Nasal cavity respiratory epithelium epithelial cell of viscerocranial mucosa (primary cell): ENCODE results near the gene USE1. TPM values are rescaled to one million over a fixed set of nuclear protein-coding genes. Genes with fewer than 3 reads are reported as not detected.

Source experiments
- total RNA-seq: library from RNA; depleted of rRNA; stranded (reverse); fragments of >200 nt; gene quantifications from 2 replicates; pipeline ENCODE4 v1.2.3, GENCODE V29; 2014

USE1 gene
- 9.6 and 12.5 TPM in 2 replicates for total RNA-seq

GRCh38 chr19:17215127-17215971 is at the start of gene USE1:
Gene USE1, plus strand, starts transcription at chr19:17215357. Its CDS starts 49 bp downstream, at chr19:17215406.

DNA sequence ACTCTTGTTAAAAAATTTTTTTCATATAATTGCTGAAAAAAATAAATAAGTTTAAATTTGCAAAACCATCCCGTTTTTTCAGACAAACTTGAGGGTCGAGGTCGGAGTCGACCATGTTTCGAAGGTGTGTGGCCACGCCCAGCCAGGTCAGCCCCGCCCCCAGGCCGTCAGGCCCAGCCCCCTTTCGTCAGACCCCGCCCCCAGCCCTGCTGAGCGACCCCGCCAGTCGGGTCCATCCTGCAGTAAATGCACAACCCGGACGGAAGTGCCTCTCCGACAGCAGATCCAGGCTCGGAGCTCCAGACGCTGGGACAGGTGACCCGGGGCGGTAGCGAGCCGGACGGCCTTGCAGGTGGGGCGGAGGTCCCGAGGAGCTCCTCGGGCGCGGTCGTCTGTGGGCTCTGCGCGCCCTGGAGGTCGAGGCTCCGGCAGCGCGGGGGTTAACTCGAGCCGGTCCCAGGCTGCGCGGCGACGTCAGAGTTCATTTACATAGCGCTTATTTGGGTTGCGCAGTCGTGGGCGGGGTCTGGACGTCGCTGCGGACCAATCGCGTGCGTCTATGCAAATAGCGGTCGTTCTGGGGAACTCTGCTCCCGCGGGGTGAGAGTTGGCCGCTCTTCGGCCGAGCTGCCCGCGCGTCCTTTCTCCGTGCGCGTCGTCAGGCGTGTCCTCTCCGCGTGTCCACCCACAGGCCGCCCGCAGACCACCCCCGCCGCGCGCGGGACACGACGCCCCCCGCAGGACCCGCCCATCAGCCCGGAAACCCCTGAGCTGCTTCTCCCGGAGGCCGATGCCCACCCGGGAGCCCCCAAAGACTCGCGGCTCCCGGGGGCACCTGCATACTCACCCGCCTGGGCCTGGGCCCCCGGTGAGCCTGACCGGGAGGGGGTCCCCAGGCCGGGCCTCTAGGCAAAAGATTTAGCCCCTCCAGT is 11.1 kb downstream of the USE1 start, which contains the start of gene OCEL1:
TSS of gene OCEL1 (plus strand) at position 225 of the 932 bp plus-strand sequence. CDS start at position 247, 22 bp downstream.

GRCh38 chr19:17245535-17245984 is 30.4 kb downstream of the USE1 start, which contains the start of gene NR2F6:
Gene NR2F6, minus strand, starts transcription at chr19:17245919. Its CDS starts 699 bp downstream, at chr19:17245220.

DNA sequence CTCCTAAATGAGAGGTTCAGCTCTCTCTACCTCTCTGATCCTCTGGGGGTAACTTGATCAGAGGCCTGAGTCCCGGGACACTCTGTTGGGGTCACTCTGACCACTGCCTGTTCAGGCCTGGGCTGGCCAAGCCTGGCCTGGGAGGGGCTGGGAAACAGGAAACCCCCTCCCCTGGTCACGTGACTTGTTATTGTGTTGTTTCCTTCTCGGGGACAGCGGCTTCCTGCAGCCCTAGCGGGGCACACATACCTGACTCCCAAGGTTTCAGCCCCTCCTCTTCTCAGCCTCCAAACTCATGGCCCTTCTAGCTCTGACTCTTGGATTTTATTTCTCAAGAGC is 49.5 kb downstream of the USE1 start, which contains the start of gene USHBP1:
TSS of gene USHBP1 (minus strand) at position 105 of the 339 bp plus-strand sequence. CDS start 446 bp downstream, outside the sequence.

GRCh38 chr19:17266975-17267788 is 52.0 kb downstream of the USE1 start, which contains the start of gene BABAM1:
Gene BABAM1, plus strand, starts transcription at chr19:17267443. Its CDS starts 1,364 bp downstream, at chr19:17268807.

Other genes starting within 250 kb of the USE1 start
- 0.34 and 2.6 TPM in 2 replicates for gene CPAMD8, start 188.5 kb upstream of the USE1 start, total RNA-seq
- 1.7 and 2.0 TPM in 2 replicates for gene HAUS8, start 139.9 kb upstream of the USE1 start, total RNA-seq
- gene MYO9B, start 139.6 kb upstream of the USE1 start, total RNA-seq: 20.2 and 38.2 TPM in 2 replicates
- gene OCEL1, start 10.9 kb downstream of the USE1 start, total RNA-seq: 1.4 and 2.1 TPM in 2 replicates
- 68.0 and 99.5 TPM in 2 replicates for gene NR2F6, start 30.6 kb downstream of the USE1 start, total RNA-seq
- not detected in 2 replicates for gene USHBP1, start 49.4 kb downstream of the USE1 start, total RNA-seq
- gene BABAM1, start 52.1 kb downstream of the USE1 start, total RNA-seq: 48.9 and 67.7 TPM in 2 replicates
- 0.64 and 0.68 TPM in 2 replicates for gene ANKLE1, start 66.5 kb downstream of the USE1 start, total RNA-seq
- 7.5 and 13.8 TPM in 2 replicates for gene ABHD8, start 88.1 kb downstream of the USE1 start, total RNA-seq
- gene MRPL34, start 90.5 kb downstream of the USE1 start, total RNA-seq: 42.2 and 55.4 TPM in 2 replicates
- gene DDA1, start 94.2 kb downstream of the USE1 start, total RNA-seq: 15.0 and 38.4 TPM in 2 replicates
- gene ANO8, start 119.5 kb downstream of the USE1 start, total RNA-seq: 3.4 and 7.6 TPM in 2 replicates
- 20.8 and 25.2 TPM in 2 replicates for gene GTPBP3, start 122.2 kb downstream of the USE1 start, total RNA-seq
- not detected in 2 replicates for gene PLVAP, start 162.0 kb downstream of the USE1 start, total RNA-seq
- 0.07 TPM in 1 of 2 replicates, not detected in the other for gene CCDC194, start 178.8 kb downstream of the USE1 start, total RNA-seq
- gene BST2, start 190.3 kb downstream of the USE1 start, total RNA-seq: 1.7 and 34.3 TPM in 2 replicates
- gene MVB12A, start 204.7 kb downstream of the USE1 start, total RNA-seq: 21.4 and 21.9 TPM in 2 replicates
- gene TMEM221, start 233.3 kb downstream of the USE1 start, total RNA-seq: 0.21 TPM in 1 of 2 replicates, not detected in the other
- gene NXNL1, start 245.6 kb downstream of the USE1 start, total RNA-seq: not detected in 2 replicates